ENCODE results near the gene PPP2R5C.
"Not testable (repeated sequence)": the region's sequence is repeated elsewhere in the genome, so short reads cannot be mapped to it uniquely, and the experiment has no call there.

Gene PPP2R5C

GRCh38 chr14:101970830-101971400, 209.4 kb downstream of the PPP2R5C start:
- Histone ChIP-seq H3K27me3 (ENCODE audit: insufficient read depth, low read depth) (no peaks in the 10 kb centered on the region), H3K79me2 (ENCODE audit: insufficient read depth, low read depth) (peaks cover 97% of the 10 kb centered on the region), H3K27ac (no peak overlapping the region), H3K4me2 (no peak overlapping the region), H2AFZ (ENCODE audit: low read depth) (no peak overlapping the region), H3K4me3 (IDR thresholded peaks at IDR 0.05; ENCODE audit: insufficient read depth, low read depth, low read length) (no peak overlapping the region), H3K9ac (no peak overlapping the region), H3K4me1 (ENCODE audit: low read depth, poor library complexity, severe bottlenecking) (peaks cover 20% of the 10 kb centered on the region), H3K36me3 (ENCODE audit: insufficient read depth) (peaks cover 5% of the 10 kb centered on the region; the same call in 1 of the 2 replicates), H4K20me1 (ENCODE audit: insufficient read depth) (peaks cover 2% of the 10 kb centered on the region; the same call in 1 of the 2 replicates)
- no peak for TF ChIP-seq CTCF (conservative IDR thresholded peaks at IDR 0.05; ENCODE audit: low read depth, low read length)

GRCh38 chr14:101971458-101971857, 209.9 kb downstream of the PPP2R5C start:
- peaks cover 15% of the 10 kb centered on the region for H3K4me1 ChIP-seq (ENCODE audit: low read depth, poor library complexity, severe bottlenecking)
- H3K27me3 ChIP-seq (ENCODE audit: insufficient read depth, low read depth); H3K4me3 ChIP-seq (IDR thresholded peaks at IDR 0.05; ENCODE audit: insufficient read depth, low read depth, low read length); H2AFZ ChIP-seq (ENCODE audit: low read depth); H3K4me2 ChIP-seq; H3K9ac ChIP-seq; H3K27ac ChIP-seq; H4K20me1 ChIP-seq (ENCODE audit: insufficient read depth); H3K36me3 ChIP-seq (ENCODE audit: insufficient read depth): not testable (repeated sequence)
- H3K79me2 ChIP-seq (ENCODE audit: insufficient read depth, low read depth) = peaks cover 92% of the 10 kb centered on the region

GRCh38 chr14:101972126-101972866, 210.8 kb downstream of the PPP2R5C start:
- Histone ChIP-seq H3K4me1 (ENCODE audit: low read depth, poor library complexity, severe bottlenecking) (peaks cover 6% of the 10 kb centered on the region), H2AFZ (ENCODE audit: low read depth) (no peak overlapping the region), H3K4me2 (no peak overlapping the region), H3K27me3 (ENCODE audit: insufficient read depth, low read depth) (no peaks in the 10 kb centered on the region), H4K20me1 (ENCODE audit: insufficient read depth) (no peaks in the 10 kb centered on the region), H3K27ac (no peak overlapping the region), H3K9ac (no peak overlapping the region), H3K79me2 (ENCODE audit: insufficient read depth, low read depth) (peaks cover 83% of the 10 kb centered on the region), H3K4me3 (IDR thresholded peaks at IDR 0.05; ENCODE audit: insufficient read depth, low read depth, low read length) (no peak overlapping the region), H3K36me3 (ENCODE audit: insufficient read depth) (peaks cover 5% of the 10 kb centered on the region; the same call in 1 of the 2 replicates)
- no peak for TF ChIP-seq CTCF (conservative IDR thresholded peaks at IDR 0.05; ENCODE audit: low read depth, low read length)

GRCh38 chr14:101973356-101973755, 211.8 kb downstream of the PPP2R5C start:
- Histone ChIP-seq H3K79me2 (ENCODE audit: insufficient read depth, low read depth) (peaks cover 73% of the 10 kb centered on the region), H3K36me3 (ENCODE audit: insufficient read depth) (peaks cover 8% of the 10 kb centered on the region; the same call in 1 of the 2 replicates), H3K27ac (no peak overlapping the region), H3K9ac (no peak overlapping the region), H3K4me3 (IDR thresholded peaks at IDR 0.05; ENCODE audit: insufficient read depth, low read depth, low read length) (no peak overlapping the region), H3K4me1 (ENCODE audit: low read depth, poor library complexity, severe bottlenecking) (no peaks in the 10 kb centered on the region), H2AFZ (ENCODE audit: low read depth) (no peak overlapping the region), H3K27me3 (ENCODE audit: insufficient read depth, low read depth) (no peaks in the 10 kb centered on the region), H3K4me2 (no peak overlapping the region), H4K20me1 (ENCODE audit: insufficient read depth) (no peaks in the 10 kb centered on the region)
- TF ChIP-seq CTCF (conservative IDR thresholded peaks at IDR 0.05; ENCODE audit: low read depth, low read length) = no peak

- Histone ChIP-seq H3K9ac (no peak overlapping the region), H3K4me2 (no peak overlapping the region), H3K79me2 (ENCODE audit: insufficient read depth, low read depth) (peaks cover 54% of the 10 kb centered on the region), H3K4me3 (IDR thresholded peaks at IDR 0.05; ENCODE audit: insufficient read depth, low read depth, low read length) (no peak overlapping the region), H3K27ac (no peak overlapping the region), H3K36me3 (ENCODE audit: insufficient read depth) (peaks cover 7% of the 10 kb centered on the region; the same call in 1 of the 2 replicates), H3K27me3 (ENCODE audit: insufficient read depth, low read depth) (no peaks in the 10 kb centered on the region), H4K20me1 (ENCODE audit: insufficient read depth) (0 out of 2 replicates have a peak, but pooled peaks cover 8% of the 10 kb centered on the region), H3K4me1 (ENCODE audit: low read depth, poor library complexity, severe bottlenecking) (no peaks in the 10 kb centered on the region), H2AFZ (ENCODE audit: low read depth) (no peak overlapping the region)
- TF ChIP-seq CTCF (conservative IDR thresholded peaks at IDR 0.05; ENCODE audit: low read depth, low read length) = no peak
Observed at GRCh38 chr14:101975231-101975630, 213.7 kb downstream of the PPP2R5C start.
